GM20431 (cell line): ENCODE measurements around the gene DNLZ.

Source experiments
- in situ Hi-C: fragments of 300-500 bp; cut with MseI, MboI; formaldehyde crosslinking; loops from one replicate; pipeline ENCODE4 v1.15.0; 2020; ENCODE audit warnings: low sequenced_read_pairs; ENCODE audit not compliant: unreplicated experiment

Gene DNLZ

GRCh38 chr9:136347472-136348256, 15.9 kb downstream of the DNLZ start:
- in situ Hi-C loops, result no loop called here

DNA sequence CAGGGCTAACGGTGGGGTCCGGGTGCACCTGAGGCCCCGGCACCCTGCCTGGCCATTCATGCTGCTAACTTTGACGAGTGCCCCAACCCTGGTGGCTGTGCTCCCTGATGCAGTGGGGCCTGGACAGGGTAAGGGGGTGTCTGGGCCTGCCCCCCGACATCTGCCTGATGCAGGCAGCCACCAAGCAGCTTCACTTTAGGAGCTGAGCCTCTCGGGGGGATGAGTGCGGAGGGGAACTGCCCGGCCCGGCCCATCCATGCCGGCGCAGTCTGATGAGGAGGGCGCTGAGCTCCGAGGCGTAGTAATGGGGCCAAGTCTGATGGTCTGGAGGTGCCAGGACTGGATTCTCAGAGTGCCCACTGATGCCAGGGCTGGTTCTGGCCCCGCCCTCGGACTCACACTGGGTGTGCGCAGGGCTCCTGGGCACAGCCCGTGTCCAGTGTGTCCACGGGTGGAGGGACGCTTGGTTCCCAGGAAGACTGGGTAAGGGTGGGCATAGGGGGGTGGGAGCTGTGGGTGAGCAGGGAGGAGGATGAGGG, 16.5 kb downstream of the DNLZ start:
- in situ Hi-C loops, result no loop called here

DNA sequence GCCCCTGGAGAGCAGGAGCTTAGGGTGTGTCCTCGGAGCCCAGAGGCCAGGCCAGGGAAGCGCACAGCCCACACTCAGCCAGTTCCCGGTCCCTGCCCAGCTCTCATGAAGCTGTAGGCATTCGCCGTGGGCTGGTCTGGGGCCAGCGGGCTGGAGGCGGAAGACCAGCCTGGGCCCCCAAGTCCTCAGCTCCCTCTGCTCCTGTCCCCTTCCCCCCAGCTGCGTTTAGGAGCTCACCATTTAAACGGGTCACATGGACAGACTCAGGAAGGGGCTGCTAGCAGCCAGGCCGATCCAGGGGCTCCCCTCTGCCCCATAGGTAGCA, 17.4 kb downstream of the DNLZ start:
- in situ Hi-C loops, result no loop called here

GRCh38 chr9:136345281-136346156, 18.0 kb downstream of the DNLZ start:
- in situ Hi-C loops, result no loop called here

GRCh38 chr9:136344544-136345280, 18.8 kb downstream of the DNLZ start:
- in situ Hi-C loops, result no loop called here

DNA sequence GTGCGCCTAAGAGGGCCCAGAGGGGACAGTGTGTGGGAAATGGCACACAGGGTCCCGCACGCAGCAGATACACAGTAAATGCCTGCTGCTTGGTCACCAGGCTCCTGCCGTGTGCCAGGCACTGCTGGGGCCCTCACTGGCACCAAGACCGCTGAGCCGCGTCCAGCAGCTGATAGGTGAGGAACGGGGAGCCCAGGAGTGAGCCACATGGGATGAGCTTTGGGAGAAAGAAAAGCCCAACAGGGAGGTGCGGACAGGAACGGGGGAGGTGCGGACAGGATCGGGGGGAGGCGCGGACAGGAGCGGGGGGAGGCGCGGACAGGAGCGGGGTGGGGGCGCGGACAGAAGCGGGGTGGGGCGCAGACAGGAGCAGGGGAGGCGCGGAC, 19.7 kb downstream of the DNLZ start:
- in situ Hi-C loops, result no loop called here

GRCh38 chr9:136343121-136343883, 20.2 kb downstream of the DNLZ start:
- in situ Hi-C loops, result no loop called here

GRCh38 chr9:136342181-136343120, 21.1 kb downstream of the DNLZ start:
- in situ Hi-C loops, result no loop called here

DNA sequence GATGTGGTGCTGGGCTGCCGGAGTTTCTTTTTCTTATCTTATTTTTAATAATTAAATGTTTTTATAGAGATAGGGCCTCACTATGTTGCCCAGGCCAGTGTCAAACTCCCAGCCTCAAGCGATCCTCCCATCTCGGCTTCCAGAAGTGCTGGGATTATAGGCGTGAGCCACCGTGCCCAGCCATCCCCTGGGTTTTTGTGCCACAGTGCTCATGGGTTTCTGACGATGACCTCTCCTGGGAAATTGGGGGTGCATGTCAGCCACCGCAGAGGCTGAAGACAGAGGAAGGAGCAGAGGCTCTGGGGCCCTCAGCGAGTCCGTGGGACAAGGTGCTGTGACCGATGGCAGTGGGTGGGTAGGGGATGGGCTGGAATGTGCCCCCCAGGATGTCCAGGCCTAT, 21.8 kb downstream of the DNLZ start:
- in situ Hi-C loops, result no loop called here

GRCh38 chr9:136341042-136341655, 22.4 kb downstream of the DNLZ start:
- in situ Hi-C loops, result no loop called here

- in situ Hi-C loops, result no loop called here
Observed at GRCh38 chr9:136340356-136341041, 23.0 kb downstream of the DNLZ start.

- in situ Hi-C loops, result no loop called here
Observed at GRCh38 chr9:136339958-136340310, 23.6 kb downstream of the DNLZ start.

DNA sequence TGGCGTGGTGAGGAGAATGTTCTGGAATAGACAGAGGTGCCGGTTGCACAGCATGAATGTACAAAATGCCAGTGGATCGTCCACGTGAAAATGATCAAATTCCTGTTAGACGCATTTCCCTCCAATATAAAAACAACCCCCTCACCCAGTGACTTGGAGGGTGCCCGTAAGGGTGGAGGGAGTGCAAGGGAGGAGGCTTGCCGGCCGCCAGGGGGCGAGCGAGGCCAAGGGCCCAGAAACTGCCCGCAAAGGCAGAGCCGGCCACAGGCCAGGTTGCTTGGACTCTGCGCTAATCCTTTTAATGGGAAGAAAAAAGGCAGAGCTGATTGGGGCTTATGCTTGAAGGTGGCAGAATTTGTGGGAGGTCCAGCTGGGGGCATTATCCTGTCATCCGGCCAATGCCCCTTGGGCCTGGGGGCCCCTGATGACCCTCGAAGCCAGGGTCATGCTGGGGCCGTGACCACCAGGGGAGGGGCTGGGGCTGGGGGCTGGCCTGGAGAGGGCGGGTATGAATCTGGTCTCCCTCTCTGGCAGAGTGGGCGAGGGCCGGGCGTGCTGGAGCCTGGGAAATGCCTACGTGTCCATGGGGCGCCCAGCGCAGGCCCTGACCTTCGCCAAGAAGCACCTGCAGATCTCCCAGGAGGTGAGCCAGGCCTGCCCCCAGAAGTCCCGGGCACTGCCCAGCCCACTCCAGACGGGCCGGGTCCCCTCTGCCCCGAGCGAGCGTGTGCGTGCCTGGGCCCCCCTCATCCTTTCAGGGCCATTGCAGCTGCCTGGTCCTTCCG, 24.2 kb downstream of the DNLZ start:
- in situ Hi-C loops, result no loop called here

DNA sequence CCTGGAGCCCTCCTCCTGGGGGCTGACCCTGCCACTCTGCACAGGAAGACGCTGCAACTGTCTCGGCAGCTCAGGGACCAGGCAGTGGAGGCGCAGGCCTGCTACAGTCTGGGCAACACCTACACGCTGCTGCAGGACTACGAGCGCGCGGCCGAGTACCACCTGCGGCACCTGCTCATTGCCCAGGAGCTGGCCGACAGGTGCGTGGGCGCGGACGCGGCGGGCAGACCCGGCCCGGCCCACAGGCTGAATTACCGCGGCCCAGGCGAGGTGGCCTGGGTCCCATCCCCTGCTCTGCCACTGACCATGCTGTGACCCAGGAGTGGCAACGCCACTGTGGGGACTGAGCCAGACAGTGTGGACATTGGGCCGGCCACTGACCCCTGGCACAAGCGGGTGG, 25.0 kb downstream of the DNLZ start:
- in situ Hi-C loops, result no loop called here

- in situ Hi-C loops, result no loop called here
Observed at GRCh38 chr9:136337416-136338395, 25.8 kb downstream of the DNLZ start.

DNA sequence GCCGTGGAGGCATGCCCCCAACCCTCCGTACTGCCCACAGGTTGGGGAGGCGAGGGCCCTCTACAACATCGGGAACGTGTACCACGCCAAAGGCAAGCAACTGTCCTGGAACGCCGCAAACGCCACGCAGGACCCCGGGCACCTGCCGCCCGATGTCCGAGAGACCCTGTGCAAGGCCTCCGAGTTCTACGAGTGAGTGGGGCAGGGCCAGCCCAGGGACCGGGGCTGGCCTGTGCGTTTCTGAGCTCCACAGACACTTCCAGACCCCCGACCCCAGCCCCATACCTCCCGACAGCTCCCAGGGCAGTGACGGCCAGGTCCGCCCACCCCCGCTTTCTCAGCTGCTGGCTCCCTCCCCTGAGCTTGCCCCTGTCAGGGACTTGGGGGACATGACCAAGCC, 26.7 kb downstream of the DNLZ start:
- in situ Hi-C loops, result no loop called here
